Myometrial cell (primary cell): ENCODE results near the gene CAMLG. TPM values are rescaled to one million over a fixed set of nuclear protein-coding genes. Genes with fewer than 3 reads are reported as not detected.

Experiments used
- total RNA-seq: library from RNA; depleted of rRNA; stranded (reverse); fragments of >200 nt; gene quantifications from 2 replicates; pipeline ENCODE4 v1.2.3, GENCODE V29; 2015

The CAMLG gene
- total RNA-seq, result 29.2 and 39.8 TPM in 2 replicates

DNA sequence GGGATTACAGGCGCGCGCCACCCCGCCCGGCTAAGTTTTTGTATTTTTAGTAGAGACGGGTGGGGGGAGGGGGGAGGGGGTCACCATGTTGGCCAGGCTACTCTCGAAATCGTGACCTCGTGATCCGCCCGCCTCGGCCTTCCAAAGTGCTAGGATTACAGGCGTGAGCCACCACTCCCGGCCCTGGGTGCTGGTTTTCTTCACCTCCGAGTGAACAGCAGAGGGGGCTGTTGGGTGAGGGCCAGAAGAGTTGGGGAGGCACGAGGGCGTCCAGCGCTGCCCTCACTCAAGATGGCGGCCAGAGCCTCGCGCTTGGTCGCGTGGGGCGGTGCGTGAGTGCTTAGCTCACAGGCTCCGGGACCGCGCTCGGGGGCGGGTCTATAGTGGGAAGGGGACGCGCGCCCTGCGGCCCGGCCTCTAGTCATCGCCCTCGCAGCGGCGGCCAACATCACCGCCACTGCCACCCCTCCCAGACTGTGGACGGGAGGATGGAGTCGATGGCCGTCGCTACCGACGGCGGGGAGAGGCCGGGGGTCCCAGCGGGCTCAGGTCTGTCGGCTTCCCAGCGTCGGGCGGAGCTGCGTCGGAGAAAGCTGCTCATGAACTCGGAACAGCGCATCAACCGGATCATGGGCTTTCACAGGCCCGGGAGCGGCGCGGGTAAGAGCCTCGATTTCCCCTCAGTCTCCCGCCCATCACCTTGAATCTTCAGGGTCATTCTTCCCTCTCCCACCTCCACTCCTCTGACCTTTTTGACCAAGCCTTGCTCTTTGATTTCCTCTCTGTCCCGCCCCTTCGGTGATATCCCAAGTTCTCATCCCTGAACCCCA, at the start of gene CAMLG:
CAMLG (plus strand) TSS at position 416 of the 830 bp plus-strand sequence; CDS start at position 489, 73 bp downstream.

DNA sequence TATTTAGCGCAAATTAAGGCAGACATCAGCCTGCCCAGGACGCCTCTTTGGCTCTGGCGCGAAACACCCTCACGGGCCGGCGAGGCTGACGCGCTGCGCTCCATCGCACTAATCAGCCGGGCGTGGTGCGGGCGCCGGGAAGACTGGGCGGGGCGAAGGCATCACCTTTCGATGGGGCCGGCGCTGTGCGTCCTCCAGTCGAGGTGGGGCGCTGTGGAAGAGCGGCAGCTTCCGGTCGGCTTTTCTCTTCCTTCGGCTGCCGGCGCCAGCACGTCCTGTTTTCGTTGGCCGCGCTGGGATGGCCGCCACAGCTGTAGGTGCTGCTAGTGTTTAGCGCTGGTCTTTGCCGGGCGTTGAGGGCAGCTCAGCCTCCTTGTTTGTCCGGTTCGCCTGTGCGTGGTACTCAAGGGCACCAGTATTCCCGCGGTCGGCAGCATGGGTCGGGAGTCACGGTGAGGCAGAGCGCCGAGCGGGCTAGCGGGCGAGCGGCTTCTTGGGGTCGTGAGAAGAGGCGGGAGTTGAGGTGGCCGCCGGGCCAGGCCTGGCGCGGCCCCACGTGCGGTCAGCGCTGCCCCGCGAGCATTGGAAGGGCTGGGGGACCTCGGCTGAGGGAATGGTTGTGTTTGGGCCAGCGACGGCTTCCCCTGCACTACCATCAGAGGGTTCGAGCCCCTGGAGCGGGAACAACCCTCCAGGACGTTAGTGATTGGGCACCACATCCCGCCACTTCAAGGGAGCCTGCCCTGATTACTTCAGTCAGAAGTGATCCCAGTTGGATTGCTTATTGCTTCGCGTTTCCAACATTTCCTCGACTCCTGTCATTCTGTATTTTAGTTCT, 20.4 kb downstream of the CAMLG start, which contains the start of gene DDX46:
DDX46 (plus strand) TSS at position 276 of the 838 bp plus-strand sequence; CDS start at position 436, 160 bp downstream.

Other genes starting within 250 kb of the CAMLG start
- 25.4 and 28.5 TPM in 2 replicates for gene JADE2, start 212.9 kb upstream of the CAMLG start, total RNA-seq
- gene SAR1B, start 105.7 kb upstream of the CAMLG start, total RNA-seq, result 41.5 and 64.7 TPM in 2 replicates
- gene SEC24A, start 89.8 kb upstream of the CAMLG start, total RNA-seq, result 16.7 and 23.9 TPM in 2 replicates
- gene DDX46, start 20.2 kb downstream of the CAMLG start, total RNA-seq, result 14.1 and 20.0 TPM in 2 replicates
- 20.8 and 24.3 TPM in 2 replicates for gene C5orf24, start 107.4 kb downstream of the CAMLG start, total RNA-seq
- gene TXNDC15, start 135.8 kb downstream of the CAMLG start, total RNA-seq, result 112 and 176 TPM in 2 replicates
- 2.9 and 6.6 TPM in 2 replicates for gene PCBD2, start 166.6 kb downstream of the CAMLG start, total RNA-seq
- gene CATSPER3, start 229.4 kb downstream of the CAMLG start, total RNA-seq, result under 0.01 TPM in 1 of 2 replicates, not detected in the other